Measurements from ENCODE around the gene RWDD4.

DNA sequence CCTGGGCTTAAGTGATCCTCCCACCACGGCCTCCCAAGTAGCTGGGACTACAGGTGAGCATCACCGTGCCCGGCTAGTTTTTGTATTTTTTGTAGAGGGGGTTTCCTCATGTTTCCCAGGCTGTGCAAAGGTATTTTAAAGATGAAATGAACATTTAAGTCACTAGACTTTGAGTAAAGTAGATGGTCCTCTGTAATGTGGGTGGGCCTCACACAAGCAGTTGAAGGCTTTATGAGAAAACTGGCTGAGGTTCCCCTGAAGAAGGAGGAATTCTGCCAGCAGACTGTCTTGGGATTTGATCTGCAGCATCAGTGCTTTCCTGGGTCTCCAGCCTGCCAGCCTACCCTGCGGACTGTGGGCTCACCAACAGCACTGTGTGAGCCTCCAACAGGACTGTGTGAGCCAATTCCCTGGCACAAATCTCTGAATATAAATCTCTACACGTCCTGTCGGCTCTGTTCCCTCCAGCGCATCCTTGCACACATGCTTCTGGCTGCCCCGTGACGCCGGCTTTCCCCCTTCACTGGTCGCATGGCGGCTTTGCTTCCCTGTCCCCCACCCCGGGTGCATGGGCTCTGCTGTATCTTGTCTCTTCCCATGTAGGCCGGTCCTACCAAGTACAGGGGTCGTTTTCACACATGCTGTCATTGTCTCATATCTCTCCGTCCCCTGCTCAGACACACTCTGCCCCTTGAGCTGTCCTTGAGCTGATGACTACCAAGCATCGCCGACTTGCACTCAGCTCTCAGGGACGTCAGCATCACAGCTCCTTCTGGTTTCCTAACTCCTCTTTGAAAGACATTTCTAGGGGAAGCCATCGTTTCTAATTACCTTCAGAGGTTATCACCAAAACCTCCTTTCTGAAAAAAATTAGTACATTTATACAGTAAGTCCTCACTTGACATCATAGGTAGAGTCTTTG, 46.4 kb downstream of the RWDD4 start:
- TF ChIP-seq CTCF (IDR thresholded peaks at IDR 0.05 in 8 of 11, conservative IDR thresholded peaks at IDR 0.05 in 3 of 11) (no peak), POLR2A (IDR thresholded peaks at IDR 0.05) (no peak), POLR2AphosphoS5 (IDR thresholded peaks at IDR 0.05) (no peak)
